ENCODE measurements around the gene LRRC17. TPM values are rescaled to one million over a fixed set of nuclear protein-coding genes. Genes with fewer than 3 reads are reported as not detected.

LRRC17 gene, protein sequence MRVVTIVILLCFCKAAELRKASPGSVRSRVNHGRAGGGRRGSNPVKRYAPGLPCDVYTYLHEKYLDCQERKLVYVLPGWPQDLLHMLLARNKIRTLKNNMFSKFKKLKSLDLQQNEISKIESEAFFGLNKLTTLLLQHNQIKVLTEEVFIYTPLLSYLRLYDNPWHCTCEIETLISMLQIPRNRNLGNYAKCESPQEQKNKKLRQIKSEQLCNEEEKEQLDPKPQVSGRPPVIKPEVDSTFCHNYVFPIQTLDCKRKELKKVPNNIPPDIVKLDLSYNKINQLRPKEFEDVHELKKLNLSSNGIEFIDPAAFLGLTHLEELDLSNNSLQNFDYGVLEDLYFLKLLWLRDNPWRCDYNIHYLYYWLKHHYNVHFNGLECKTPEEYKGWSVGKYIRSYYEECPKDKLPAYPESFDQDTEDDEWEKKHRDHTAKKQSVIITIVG
- polyA plus RNA-seq (ENCODE audit: insufficient read length): 73.0 TPM
- long read RNA-seq, donor 1, transcript LRRC17-202 (4 exons, 1,963 nt): major isoform, 9 of 33 reads
- long read RNA-seq, donor 1, partial matches to known transcripts: 23 of 33 reads
- long read RNA-seq, donor 1, other reads (novel, unspliced or antisense): 0 of 33 reads
- long read RNA-seq, donor 2, transcript LRRC17-202 (4 exons, 1,963 nt): major isoform, 14 of 30 reads
- long read RNA-seq, donor 2, partial matches to known transcripts: 15 of 30 reads
- long read RNA-seq, donor 2, other reads (novel, unspliced or antisense): 0 of 30 reads
- long read RNA-seq, donor 3, transcript LRRC17-202 (4 exons, 1,963 nt): major isoform, 8 of 17 reads
- long read RNA-seq, donor 3, partial matches to known transcripts: 9 of 17 reads
- long read RNA-seq, donor 3, other reads (novel, unspliced or antisense): 0 of 17 reads
- long read RNA-seq, donor 4, partial matches to known transcripts: 19 of 19 reads
- long read RNA-seq, donor 4, other reads (novel, unspliced or antisense): 0 of 19 reads
- long read RNA-seq, donor 5, transcript LRRC17-202 (4 exons, 1,963 nt): major isoform, 17 of 83 reads
- long read RNA-seq, donor 5, partial matches to known transcripts: 62 of 83 reads
- long read RNA-seq, donor 5, other reads (novel, unspliced or antisense): 0 of 83 reads
- long read RNA-seq, donor 6, partial matches to known transcripts: 21 of 26 reads
- long read RNA-seq, donor 6, other reads (novel, unspliced or antisense): 0 of 26 reads
- long read RNA-seq, donor 7, transcript LRRC17-202 (4 exons, 1,963 nt): major isoform, 11 of 81 reads
- long read RNA-seq, donor 7, partial matches to known transcripts: 70 of 81 reads
- long read RNA-seq, donor 7, other reads (novel, unspliced or antisense): 0 of 81 reads
- long read RNA-seq, donor 8, transcript LRRC17-202 (4 exons, 1,963 nt): major isoform, 6 of 7 reads
- long read RNA-seq, donor 8, partial matches to known transcripts: 0 of 7 reads
- long read RNA-seq, donor 8, other reads (novel, unspliced or antisense): 0 of 7 reads

DNA sequence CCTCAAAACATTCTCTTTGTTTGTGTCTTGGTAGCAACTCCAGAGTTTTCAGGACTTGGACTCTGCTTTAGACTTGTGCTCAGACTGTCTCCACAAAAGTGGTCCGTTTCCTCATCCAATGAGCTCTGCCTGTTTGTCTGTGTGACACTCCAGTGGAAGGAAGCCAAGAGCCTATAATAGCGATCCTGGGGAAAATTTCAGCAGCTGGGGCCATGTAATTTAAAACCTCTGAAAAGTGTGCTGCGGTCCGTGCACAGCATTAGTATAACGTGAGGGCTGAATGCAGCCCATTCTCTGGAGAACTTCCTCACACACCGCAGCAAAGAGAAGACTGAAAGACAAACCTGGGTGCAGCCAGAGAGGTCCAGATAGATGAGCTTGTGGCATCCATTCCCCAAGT, at the start of gene LRRC17:
Gene LRRC17 (plus strand): TSS at position 259 of the 400 bp plus-strand sequence. CDS start 20,914 bp downstream, outside the sequence.
- peak; percentile 88 for DNase-seq

DNA sequence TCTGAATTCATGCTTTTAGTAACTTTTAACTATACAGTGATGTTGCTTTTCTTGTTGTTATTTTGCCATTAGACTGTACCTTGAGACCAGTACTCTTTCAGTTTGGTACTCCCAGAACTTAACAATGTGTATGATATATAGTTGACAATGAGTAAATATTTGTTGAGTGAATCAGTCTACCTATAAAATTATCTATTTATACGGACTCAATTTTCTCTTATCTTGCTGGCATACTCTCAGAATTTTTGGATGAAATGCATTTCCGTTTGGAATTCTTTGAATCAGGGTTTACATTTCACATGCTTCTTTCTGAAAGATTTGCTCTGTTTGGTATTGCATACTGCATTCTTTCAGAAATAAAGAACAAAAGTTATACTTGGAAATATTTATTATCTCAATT, 47.8 kb upstream of the LRRC17 start:
- DNase-seq: no peak

DNA sequence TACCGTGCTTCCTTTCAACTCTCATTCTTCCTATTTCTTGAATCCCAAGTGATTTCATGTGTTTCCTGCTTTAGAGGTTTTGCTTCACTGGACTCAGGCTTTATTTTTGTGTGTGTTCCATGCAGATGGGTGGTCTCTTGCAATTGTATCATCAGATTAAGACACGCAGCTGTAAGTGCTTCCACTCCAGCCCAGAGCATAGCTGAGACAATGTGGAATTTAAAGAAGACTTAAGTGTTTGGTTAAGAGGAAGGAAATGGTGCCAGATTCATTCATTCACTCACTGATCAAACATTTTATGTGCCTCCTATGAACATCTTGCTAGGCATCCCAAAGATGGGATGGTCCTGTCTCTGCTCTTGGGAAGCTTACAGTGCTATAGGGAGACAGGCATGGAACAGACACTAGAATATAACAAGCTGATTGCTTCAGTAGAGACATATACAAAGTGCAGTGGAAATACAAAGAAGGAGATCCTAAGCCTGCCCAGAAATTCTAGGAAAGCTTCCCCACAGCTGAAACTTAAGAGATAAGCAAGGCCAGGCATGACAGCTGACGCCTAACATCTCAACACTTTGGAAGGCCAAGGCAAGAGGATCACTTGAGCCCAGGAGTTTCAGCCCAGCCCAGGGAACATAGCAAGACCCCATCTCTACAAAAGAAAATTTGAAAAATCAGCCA, 46.1 kb upstream of the LRRC17 start:
- no peak for DNase-seq

DNA sequence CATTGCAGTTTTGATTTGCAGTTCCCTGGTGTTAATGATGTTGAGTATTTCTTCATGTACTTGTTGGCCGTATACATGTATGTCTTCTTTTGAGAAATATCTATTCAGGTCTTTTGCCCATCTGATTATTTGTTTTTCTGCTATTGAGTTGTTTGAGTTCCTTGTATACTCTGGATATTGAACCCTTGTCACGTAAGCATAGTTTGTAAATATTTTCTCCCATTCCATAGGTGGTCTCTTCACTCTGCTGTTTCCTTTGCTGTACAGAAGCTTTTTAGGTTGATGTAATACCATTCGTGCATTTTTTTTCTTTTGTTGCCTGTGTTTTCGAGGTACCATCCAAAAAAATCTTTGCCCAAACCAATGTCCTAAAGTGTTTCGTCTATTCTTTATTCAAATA, 43.6 kb upstream of the LRRC17 start:
- no peak for DNase-seq

DNA sequence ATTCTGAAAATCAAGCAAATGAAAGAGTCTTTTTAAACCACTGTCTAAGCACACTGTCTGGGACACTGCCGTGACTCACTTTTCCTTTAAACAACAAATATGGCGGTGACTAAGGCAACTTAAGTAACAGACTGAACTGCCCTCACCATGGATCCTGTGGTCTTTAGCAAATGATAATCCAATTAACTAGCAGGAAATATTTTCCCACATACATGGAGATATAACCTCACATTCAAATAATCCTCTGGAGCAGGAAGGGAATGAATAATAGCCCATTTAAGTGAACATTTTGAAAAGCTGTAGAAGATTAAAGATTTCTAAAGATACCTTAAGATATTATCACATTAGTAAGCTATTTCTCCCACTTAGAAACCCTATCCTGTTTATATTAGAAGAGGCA, 40.3 kb upstream of the LRRC17 start:
- DNase-seq: no peak

DNA sequence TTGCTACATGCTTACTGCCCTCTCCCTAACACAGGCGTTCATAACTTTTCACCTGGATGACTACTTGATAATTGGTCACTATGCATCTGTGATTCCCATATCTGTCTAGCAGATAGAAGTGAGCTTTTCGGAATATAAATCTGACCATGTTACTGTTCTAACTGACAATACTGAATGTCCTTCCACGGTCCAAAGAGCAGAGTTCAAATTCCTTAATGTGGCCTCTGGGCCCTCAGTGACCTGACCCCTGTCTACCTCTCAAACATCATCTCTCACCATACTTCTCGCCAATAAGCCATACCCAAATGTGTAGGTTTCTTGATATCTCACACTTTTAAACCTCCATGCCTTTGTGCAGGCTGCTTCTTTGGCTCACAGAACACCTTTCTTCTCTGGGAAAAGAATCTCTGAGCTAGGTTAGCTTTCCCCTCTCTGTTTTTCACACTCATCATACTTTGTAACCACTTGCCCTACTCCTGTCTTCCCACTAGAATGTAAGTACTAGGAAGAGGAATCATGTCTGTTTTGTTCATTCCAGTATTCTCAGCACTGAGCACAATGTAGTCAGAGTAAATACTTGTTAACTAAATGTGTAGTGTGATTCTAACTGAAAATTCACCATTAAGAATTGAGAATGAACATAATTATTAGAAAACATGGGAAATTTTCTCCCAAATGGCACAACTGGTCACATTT, 39.2 kb upstream of the LRRC17 start:
- no peak for DNase-seq

DNA sequence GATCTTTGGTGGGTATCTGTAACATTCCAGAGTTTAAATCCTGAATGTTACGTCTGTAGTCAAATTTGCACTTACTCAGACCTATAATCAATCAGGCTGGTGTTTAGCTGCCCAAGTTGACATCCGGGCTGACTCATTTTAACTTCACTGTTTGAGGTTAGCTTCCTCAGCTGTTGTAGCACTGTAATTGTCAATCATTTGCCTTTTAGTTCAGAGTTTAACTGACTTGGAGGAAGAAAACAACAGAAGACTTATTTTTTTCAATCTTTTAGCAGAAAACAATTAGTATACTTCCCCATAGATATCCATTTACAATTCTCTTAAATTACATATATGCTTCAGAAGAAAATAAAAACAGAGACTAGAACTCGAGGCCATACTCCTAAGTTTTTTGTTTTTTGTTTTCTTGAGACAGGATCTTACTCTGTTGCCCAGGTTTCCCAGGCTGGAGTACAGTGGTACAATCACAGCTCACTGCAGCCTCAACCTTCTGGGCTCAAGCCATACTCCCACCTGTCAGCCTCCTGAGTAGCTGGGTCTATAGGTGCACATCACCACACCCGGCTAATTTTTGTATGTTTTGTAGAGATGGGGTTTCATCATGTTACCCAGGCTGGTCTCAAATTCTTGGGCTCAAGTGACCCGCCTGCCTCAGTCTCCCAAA, 38.5 kb upstream of the LRRC17 start:
- DNase-seq: no peak

DNA sequence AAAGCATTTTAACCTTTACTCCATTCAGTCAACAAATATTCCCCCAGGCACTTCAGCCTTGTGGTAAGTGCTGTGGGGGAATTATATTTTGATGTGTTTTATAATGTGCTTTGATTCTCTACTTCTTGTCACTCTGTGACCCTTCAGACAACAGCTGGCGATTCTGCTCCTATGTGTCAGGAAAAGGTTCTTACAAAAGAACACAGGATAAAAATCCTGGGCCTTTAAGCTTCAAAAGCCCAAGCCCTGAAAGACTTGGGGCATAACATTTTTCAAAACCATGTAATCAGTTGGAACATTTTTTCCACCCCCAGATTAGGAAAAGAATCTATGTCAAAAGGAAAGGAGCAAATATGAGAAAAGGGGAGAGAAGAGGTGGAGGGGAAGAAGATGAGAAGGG, 37.8 kb upstream of the LRRC17 start:
- no peak for DNase-seq

DNA sequence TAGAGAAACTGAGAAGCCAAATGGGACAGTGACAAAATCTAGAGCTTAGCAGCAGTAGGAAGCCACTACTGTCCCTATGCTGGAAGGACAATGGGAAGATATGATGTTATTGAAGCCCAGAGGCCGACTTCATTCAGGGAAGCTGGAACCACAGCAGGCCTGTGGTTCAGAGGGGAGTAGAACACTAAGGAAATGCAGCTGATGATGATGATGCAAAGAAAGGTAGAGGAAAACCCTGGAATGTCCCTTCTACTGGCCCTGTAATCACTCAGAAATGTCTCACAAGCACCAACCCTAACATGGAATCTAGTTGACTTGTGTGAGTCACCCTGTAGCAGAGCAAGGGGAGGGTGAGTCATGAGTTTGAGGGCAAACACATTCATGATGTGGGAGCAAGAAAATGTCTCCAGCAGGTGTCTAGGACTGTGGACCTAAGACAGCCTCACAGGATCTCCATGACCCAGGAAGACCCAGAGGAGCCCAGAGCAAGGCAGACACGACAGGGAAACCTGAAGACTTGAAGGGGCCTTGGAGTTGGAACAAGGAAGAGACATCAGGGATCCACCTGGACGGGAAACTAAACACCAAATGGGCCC, 37.0 kb upstream of the LRRC17 start:
- no peak for DNase-seq

DNA sequence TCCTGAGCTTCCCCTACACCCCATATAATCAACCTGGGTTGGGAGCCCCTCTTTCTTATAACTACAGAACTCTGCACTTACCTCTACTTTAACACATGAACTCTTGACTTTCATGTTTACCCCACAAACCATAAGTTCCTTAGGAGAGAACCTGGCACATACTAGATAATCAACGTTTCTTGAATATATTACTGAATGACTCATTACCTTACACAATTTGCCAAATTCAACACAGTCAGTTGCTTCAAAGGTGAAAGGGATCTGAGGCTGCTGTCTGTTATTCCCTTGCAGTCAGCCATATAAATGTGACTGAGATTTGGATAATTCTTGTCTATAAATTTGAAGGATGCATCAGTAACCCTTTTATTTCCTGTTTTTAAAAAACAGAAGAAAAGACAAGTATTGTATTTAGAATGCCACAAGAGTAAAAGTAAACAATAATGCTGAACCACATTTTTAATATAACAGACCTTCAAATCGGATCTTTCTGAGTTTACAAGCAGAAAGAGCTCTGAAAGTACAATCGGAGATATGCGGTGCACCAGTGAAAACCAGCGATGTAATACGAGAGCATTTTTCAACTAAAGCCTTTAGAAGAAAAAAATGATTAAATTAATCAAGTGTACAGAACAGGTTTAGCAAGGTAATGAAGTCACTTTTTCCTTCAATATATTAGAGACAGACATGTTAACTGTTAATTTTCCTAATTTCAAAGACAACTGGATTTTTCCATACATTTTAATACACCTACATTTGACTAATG, 29.5 kb upstream of the LRRC17 start:
- no peak for DNase-seq

DNA sequence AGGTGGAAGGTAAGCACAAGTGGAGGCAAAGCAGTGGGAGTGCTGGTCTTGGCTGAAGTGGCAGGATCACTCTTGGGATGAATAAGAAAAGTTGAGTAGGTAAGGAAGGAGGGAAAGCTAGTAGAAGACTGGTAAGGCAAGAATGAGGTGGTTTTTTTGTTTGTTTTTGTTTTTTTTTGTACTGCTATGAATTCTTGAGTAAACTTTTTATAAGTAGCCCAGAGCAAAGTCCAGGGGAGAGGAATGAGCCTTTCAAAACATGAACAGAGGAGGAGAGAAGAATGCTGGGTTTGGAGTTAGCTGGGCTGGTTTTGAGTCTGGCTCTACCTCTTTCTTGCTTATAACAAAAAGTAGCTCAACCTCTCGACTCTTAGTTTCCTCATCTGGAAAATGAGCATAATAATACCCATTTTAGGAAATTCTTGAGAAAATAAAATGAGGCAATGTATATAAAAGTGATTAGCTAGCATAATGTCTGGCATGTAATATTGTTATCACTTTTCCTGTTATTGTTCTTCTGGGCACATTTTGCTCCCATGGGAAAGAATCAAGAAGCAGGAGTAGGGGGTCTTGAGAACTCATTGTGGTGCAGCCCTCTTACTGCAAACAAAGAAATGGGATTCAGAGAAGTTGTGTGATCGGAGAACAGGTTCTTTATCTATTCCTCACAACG, 24.1 kb upstream of the LRRC17 start:
- DNase-seq: no peak

DNA sequence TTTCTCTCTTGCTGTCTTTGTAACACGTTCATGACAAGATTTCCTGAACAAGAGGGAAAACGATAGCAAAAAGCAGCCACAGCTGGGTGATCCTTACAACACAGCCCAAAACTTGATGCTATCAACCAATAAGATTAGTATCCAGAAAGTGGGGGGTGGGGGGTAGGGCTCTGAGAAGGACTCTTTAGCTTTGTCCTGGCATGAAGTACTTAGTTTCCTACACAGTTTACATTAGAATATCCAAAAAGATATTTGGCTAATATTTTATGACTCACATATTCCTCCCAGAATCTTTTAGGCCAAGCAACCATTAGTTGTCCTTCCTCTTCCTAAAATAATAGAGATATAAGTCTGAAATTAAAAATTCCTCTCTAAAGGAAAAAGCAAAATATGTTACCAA, 22.9 kb upstream of the LRRC17 start:
- no peak for DNase-seq

DNA sequence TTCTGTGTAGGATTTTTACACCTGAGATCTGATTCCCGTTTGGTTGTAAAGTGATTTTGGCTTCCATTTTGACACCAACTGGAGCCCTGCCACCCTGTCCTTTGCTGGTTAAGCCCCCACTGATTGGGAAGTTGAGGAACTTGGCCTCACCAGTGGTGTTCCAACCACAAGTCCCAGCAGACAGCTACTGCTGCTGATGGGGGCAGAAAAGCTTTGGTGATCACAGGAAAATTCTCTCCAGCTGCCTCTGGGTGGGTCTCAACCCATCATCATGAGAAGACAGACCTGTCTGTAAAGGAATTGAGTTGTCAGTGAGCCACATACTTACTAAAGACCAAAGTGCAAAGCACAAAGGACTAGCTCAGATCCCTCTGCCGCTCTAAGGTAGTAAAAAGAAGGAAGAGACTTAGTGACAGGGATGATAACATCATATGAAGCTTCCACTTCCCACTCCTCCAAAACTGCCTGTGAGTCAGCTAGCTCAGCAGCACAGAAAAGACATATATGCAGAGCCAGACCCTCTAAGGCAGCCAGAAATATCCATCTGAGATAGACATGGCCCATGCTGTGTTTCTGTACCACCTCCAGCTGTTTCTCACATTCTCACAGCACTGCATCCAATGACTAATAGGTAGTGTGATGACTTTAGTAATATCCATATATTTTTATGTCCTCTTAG, 22.4 kb upstream of the LRRC17 start:
- DNase-seq: no peak

DNA sequence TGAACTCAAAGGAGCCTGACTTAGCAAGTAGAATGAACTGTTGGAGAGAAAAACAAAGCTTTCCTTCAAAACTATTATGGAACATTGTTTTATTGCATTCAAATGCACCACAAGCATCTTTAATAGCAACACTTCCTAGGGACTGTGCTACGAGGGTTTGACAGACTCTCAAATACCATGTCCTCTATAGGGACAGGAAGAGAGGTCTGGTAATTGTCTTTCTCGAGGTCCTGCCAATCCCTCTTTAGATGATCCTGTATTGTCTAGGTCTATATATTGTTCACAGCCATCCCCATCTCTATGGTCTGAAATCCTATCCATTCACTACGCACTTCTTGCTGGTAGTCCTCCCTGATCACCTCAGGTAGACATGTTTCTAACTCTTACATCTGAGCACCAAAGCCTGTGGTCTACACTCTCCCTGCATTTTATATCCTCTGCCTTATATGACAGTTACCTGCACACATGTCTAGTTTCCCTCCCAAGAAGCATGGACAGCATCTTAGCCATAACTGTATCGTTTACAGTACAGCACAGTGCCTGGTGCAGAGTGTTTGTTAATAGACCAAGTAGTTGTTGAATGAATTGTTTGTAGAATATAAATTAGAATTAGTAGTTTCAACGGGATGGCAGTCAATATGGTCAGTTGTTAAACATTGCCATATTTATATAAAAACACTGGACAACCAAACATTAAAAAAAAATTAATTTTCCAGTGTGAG, 21.7 kb upstream of the LRRC17 start:
- no peak for DNase-seq

DNA sequence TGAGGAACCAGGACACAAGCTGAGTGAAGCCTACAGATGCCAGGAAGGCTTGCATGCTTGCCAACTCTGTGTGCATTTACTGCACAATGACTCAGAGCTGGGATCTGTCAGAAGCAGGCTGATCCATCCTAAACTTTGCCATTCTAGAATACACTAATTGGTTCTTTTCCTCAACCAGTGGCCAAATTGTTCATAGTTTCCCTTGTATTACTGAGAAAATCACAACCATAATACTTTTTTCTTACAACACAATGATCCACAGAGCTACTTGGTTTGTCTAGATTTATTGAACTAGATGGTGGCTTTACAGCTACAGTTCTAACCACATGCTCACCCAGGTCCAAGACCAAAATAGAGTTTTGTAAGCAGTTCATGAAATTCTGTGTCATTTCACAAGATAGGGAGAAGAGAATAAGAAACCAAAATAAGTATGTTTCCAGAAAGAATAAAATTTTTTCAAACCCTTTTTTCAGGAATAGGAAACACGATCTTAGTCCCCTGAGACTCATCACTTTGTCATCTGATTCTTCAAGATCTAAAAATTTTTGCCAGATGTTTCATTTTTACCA, 21.0 kb upstream of the LRRC17 start:
- DNase-seq: no peak

DNA sequence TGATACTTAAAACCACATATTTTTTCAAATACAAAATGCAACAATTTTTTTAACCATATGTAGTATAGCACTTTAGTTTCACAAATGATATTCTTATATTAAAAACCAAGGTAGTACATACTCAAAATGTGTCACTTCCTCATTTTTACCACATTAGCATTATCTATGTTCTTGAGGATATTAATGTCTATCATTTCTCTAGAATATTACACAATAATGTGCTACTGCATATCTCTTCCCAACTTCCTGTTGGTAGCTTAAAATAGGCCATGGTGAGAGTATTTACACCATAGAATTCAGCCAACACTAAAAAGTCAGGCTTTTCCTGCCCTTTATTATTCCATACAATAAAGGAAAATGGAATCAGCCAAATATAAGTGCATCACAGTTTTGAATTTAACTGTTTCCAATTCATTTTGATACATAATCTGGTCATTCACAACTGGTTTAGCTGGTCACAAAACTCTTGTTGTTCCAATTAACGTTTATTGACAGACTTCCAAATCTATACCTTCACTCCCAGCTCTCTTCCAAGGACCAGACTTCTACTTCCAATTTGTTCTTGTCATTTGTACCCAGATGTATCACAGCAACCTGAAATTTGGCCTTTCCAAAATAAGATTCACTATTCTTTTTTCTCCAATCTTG, 20.0 kb upstream of the LRRC17 start:
- DNase-seq: no peak
